ENCODE measurements around the gene FUZ.

The FUZ gene

DNA sequence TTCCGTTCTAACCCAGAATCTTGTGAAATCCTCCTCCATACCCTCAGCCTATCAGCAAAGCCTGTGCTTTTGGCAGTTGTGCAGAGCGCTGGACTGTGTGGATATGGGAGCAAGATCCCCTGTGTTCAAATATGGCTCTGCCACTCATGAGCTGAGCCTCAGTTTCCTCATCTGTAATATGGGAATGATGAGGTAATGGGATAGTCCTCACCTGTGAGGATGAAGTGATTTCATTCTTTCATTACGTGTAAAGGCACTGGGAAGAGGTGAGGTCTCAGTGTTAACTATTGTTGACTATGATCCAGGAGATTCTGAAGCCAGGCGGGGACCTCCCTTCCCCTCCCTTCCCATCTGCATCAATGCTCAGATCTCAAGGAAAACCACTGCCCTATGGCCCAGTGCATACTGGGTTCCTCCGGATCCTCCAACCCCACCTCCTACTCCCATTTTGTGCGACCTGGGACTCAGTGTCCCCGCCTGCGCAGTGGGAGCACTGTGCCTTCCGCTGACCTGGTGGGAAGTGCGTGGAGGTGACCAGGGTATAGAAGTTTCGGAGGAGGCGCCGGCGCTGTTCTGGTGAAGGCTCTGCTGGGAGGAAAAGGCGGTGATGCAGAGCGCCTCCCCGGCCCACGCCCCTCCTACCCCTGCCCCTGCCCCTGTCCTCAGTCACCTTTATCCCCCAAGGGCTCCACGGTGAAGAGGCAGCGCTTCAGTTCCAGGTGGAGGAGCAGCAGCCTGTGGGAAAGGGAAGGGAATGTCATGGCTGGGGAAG lies 5.0 kb downstream of the FUZ start:
- TF ChIP-seq NFIC (IDR thresholded peaks at IDR 0.05) (no peak), EGR1 (IDR thresholded peaks at IDR 0.05) (no peak), YY1 (IDR thresholded peaks at IDR 0.05; ENCODE audit: low read depth) (no peak), FOXM1 (IDR thresholded peaks at IDR 0.05; ENCODE audit: borderline replicate concordance, low read depth) (no peak), TAF1 (IDR thresholded peaks at IDR 0.05; ENCODE audit: low read depth) (no peak), ZBTB7A (IDR thresholded peaks at IDR 0.05; ENCODE audit: low read depth) (no peak), RAD21 (IDR thresholded peaks at IDR 0.05; ENCODE audit: low read depth) (no peak), CREB1 (IDR thresholded peaks at IDR 0.05; ENCODE audit: low read depth) (no peak), CEBPB (IDR thresholded peaks at IDR 0.05) (no peak), EP300 (IDR thresholded peaks at IDR 0.05; ENCODE audit: borderline replicate concordance) (no peak), TEAD4 (IDR thresholded peaks at IDR 0.05) (no peak), TCF12 (IDR thresholded peaks at IDR 0.05; ENCODE audit: low read depth) (no peak)
- TF ChIP-seq, protein P1, sequence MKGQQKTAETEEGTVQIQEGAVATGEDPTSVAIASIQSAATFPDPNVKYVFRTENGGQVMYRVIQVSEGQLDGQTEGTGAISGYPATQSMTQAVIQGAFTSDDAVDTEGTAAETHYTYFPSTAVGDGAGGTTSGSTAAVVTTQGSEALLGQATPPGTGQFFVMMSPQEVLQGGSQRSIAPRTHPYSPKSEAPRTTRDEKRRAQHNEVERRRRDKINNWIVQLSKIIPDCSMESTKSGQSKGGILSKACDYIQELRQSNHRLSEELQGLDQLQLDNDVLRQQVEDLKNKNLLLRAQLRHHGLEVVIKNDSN (IDR thresholded peaks at IDR 0.05), result no peak
- TF ChIP-seq, protein P2, sequence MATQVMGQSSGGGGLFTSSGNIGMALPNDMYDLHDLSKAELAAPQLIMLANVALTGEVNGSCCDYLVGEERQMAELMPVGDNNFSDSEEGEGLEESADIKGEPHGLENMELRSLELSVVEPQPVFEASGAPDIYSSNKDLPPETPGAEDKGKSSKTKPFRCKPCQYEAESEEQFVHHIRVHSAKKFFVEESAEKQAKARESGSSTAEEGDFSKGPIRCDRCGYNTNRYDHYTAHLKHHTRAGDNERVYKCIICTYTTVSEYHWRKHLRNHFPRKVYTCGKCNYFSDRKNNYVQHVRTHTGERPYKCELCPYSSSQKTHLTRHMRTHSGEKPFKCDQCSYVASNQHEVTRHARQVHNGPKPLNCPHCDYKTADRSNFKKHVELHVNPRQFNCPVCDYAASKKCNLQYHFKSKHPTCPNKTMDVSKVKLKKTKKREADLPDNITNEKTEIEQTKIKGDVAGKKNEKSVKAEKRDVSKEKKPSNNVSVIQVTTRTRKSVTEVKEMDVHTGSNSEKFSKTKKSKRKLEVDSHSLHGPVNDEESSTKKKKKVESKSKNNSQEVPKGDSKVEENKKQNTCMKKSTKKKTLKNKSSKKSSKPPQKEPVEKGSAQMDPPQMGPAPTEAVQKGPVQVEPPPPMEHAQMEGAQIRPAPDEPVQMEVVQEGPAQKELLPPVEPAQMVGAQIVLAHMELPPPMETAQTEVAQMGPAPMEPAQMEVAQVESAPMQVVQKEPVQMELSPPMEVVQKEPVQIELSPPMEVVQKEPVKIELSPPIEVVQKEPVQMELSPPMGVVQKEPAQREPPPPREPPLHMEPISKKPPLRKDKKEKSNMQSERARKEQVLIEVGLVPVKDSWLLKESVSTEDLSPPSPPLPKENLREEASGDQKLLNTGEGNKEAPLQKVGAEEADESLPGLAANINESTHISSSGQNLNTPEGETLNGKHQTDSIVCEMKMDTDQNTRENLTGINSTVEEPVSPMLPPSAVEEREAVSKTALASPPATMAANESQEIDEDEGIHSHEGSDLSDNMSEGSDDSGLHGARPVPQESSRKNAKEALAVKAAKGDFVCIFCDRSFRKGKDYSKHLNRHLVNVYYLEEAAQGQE (IDR thresholded peaks at IDR 0.05; ENCODE audit: low read depth), result no peak
- TF ChIP-seq, protein P3, sequence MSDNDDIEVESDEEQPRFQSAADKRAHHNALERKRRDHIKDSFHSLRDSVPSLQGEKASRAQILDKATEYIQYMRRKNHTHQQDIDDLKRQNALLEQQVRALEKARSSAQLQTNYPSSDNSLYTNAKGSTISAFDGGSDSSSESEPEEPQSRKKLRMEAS (IDR thresholded peaks at IDR 0.05), result no peak

GRCh38 chr19:49807058-49807903 lies 5.8 kb downstream of the FUZ start:
- TF ChIP-seq, protein P2 (IDR thresholded peaks at IDR 0.05; ENCODE audit: low read depth), result no peak
- TF ChIP-seq CREB1 (IDR thresholded peaks at IDR 0.05; ENCODE audit: low read depth) (no peak), TAF1 (IDR thresholded peaks at IDR 0.05; ENCODE audit: low read depth) (no peak), EGR1 (IDR thresholded peaks at IDR 0.05) (no peak), CEBPB (IDR thresholded peaks at IDR 0.05) (no peak), NFIC (IDR thresholded peaks at IDR 0.05) (no peak), ZBTB7A (IDR thresholded peaks at IDR 0.05; ENCODE audit: low read depth) (no peak), FOXM1 (IDR thresholded peaks at IDR 0.05; ENCODE audit: borderline replicate concordance, low read depth) (no peak), TCF12 (IDR thresholded peaks at IDR 0.05; ENCODE audit: low read depth) (no peak), EP300 (IDR thresholded peaks at IDR 0.05; ENCODE audit: borderline replicate concordance) (no peak), RAD21 (IDR thresholded peaks at IDR 0.05; ENCODE audit: low read depth) (no peak), TEAD4 (IDR thresholded peaks at IDR 0.05) (no peak), YY1 (IDR thresholded peaks at IDR 0.05; ENCODE audit: low read depth) (no peak)
- TF ChIP-seq, protein P1 (IDR thresholded peaks at IDR 0.05), result no peak
- TF ChIP-seq, protein P3 (IDR thresholded peaks at IDR 0.05), result no peak

DNA sequence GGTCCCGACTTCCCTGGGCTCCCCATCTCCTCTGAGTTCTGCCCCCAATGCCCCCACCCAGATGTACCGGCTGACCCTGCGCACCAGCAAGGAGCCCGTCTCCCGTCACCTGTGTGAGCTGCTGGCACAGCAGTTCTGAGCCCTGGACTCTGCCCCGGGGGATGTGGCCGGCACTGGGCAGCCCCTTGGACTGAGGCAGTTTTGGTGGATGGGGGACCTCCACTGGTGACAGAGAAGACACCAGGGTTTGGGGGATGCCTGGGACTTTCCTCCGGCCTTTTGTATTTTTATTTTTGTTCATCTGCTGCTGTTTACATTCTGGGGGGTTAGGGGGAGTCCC lies 6.5 kb downstream of the FUZ start:
- no peak for TF ChIP-seq CEBPB (IDR thresholded peaks at IDR 0.05)
- TF ChIP-seq YY1 (IDR thresholded peaks at IDR 0.05; ENCODE audit: low read depth), result no peak
- no peak for TF ChIP-seq EP300 (IDR thresholded peaks at IDR 0.05; ENCODE audit: borderline replicate concordance)
- TF ChIP-seq, protein P3 (IDR thresholded peaks at IDR 0.05), result no peak
- no peak for TF ChIP-seq FOXM1 (IDR thresholded peaks at IDR 0.05; ENCODE audit: borderline replicate concordance, low read depth)
- TF ChIP-seq NFIC (IDR thresholded peaks at IDR 0.05), result no peak
- no peak for TF ChIP-seq RAD21 (IDR thresholded peaks at IDR 0.05; ENCODE audit: low read depth)
- no peak for TF ChIP-seq TAF1 (IDR thresholded peaks at IDR 0.05; ENCODE audit: low read depth)
- no peak for TF ChIP-seq TCF12 (IDR thresholded peaks at IDR 0.05; ENCODE audit: low read depth)
- TF ChIP-seq ZBTB7A (IDR thresholded peaks at IDR 0.05; ENCODE audit: low read depth), result no peak
- no peak for TF ChIP-seq CREB1 (IDR thresholded peaks at IDR 0.05; ENCODE audit: low read depth)
- TF ChIP-seq, protein P2 (IDR thresholded peaks at IDR 0.05; ENCODE audit: low read depth), result no peak
- TF ChIP-seq EGR1 (IDR thresholded peaks at IDR 0.05), result no peak
- TF ChIP-seq TEAD4 (IDR thresholded peaks at IDR 0.05), result no peak
- TF ChIP-seq, protein P1 (IDR thresholded peaks at IDR 0.05), result no peak
